ENCODE measurements around the gene DLG5. TPM values are rescaled to one million over a fixed set of nuclear protein-coding genes. Genes with fewer than 3 reads are reported as not detected.

DLG5 gene
- total RNA-seq, 1 donor from 2014 or later = 32.9 TPM

GRCh38 chr10:77940225-77940624, 13.7 kb upstream of the DLG5 start:
- no peak for TF ChIP-seq CTCF (IDR thresholded peaks at IDR 0.05)
- Histone ChIP-seq H3K36me3 (no peaks in the 10 kb centered on the region), H3K4me1 (peaks cover 5 to 11% of the 10 kb centered on the region in 2 donors), H3K4me3 (no peak overlapping the region), H3K27ac (peak overlapping the region; percentile 11 to 47), H3K9me3 (no peaks in the 10 kb centered on the region), H3K27me3 (no peaks in the 10 kb centered on the region)
- intact Hi-C loops (cut with DNase I) = no loop called here
- DNase-seq (ENCODE audit: low spot score in 2 of 2) = no peak

- Histone ChIP-seq H3K9me3 (no peaks in the 10 kb centered on the region), H3K4me3 (no peak overlapping the region), H3K27me3 (no peaks in the 10 kb centered on the region), H3K27ac (peak overlapping the region; percentile 11 to 47), H3K4me1 (peaks cover 5 to 11% of the 10 kb centered on the region in 2 donors), H3K36me3 (no peaks in the 10 kb centered on the region)
- DNase-seq (ENCODE audit: low spot score in 2 of 2) = no peak
- TF ChIP-seq CTCF (IDR thresholded peaks at IDR 0.05) = no peak
- intact Hi-C loops (cut with DNase I) = no loop called here
These were observed 13.0 kb upstream of the DLG5 start for GRCh38 chr10:77939561-77940001.

- no peak for DNase-seq (ENCODE audit: low spot score in 2 of 2)
- H3K9me3 ChIP-seq = no peaks in the 10 kb centered on the region
- no peak overlapping the region for H3K4me3 ChIP-seq
- intact Hi-C loops (cut with DNase I) = no loop called here
- H3K36me3 ChIP-seq = no peaks in the 10 kb centered on the region
- no peaks in the 10 kb centered on the region for H3K27me3 ChIP-seq
- TF ChIP-seq CTCF (IDR thresholded peaks at IDR 0.05) = no peak
- peaks cover 0 to 9% of the 10 kb centered on the region in 2 donors for H3K4me1 ChIP-seq
- H3K27ac ChIP-seq = no peak overlapping the region
These were observed 10.4 kb upstream of the DLG5 start for GRCh38 chr10:77936697-77937567.

GRCh38 chr10:77932016-77932715, 5.6 kb upstream of the DLG5 start:
- intact Hi-C loops (cut with DNase I) = no loop called here
- H3K27me3 ChIP-seq = no peaks in the 10 kb centered on the region
- H3K4me3 ChIP-seq = no peak overlapping the region
- H3K9me3 ChIP-seq = no peaks in the 10 kb centered on the region
- no peak overlapping the region for H3K27ac ChIP-seq
- no peaks in the 10 kb centered on the region for H3K4me1 ChIP-seq
- TF ChIP-seq CTCF (IDR thresholded peaks at IDR 0.05) = no peak
- H3K36me3 ChIP-seq = no peaks in the 10 kb centered on the region
- no peak for DNase-seq (ENCODE audit: low spot score in 2 of 2)

- Histone ChIP-seq H3K27ac (peak overlapping the region; percentile 67 to 78), H3K9me3 (no peaks in the 10 kb centered on the region), H3K4me1 (peaks cover 4 to 21% of the 10 kb centered on the region in 2 donors), H3K36me3 (no peaks in the 10 kb centered on the region), H3K4me3 (peak overlapping the region; percentile 86 to 93), H3K27me3 (no peaks in the 10 kb centered on the region)
- TF ChIP-seq CTCF (IDR thresholded peaks at IDR 0.05) = no peak
- no peak for DNase-seq (ENCODE audit: low spot score in 2 of 2)
- intact Hi-C loops (cut with DNase I) = loop anchor here (1.0 to 5.0 kb wide), 4 partner anchors 43 to 100 kb away; partner anchors contain the start of gene POLR3A
These were observed 1.1 kb upstream of the DLG5 start for GRCh38 chr10:77927402-77928246.
